Activated CD8-positive, alpha-beta T cell treated with anti-CD3 and anti-CD28 coated beads, Interleukin-2, amount 10 ng/mL, durations not matched to agents 7 days and 5 days (primary cell): ENCODE measurements around the gene SLC23A1. TPM values are rescaled to one million over a fixed set of nuclear protein-coding genes. Genes with fewer than 3 reads are reported as not detected.
"Not testable (repeated sequence)": the region's sequence is repeated elsewhere in the genome, so short reads cannot be mapped to it uniquely, and the experiment has no call there.

Experiments
- ATAC-seq: fragments of 150-1000 bp; cut with Tn5 transposase; one replicate; pipeline ENCODE4 v1.10.0; 2021; ENCODE audit warnings: moderate library complexity
- CTCF ChIA-PET: fragments of 350-600 bp; sonication (Branson Sonifier 250); formaldehyde crosslinking; loops from one replicate; lab custom pipeline; 2021; ENCODE audit warnings: antibody characterized with exemption; lab: Charles Lee
- POLR2A ChIA-PET: fragments of 350-600 bp; sonication (Branson Sonifier 250); formaldehyde crosslinking; loops from one replicate; lab custom pipeline; 2021; ENCODE audit warnings: antibody characterized with exemption; lab: Charles Lee
- DNase-seq: peaks from one replicate; pipeline ENCODE4 v3.0.0-alpha.2; 2020
- H3K27ac Mint-ChIP-seq: one replicate; pipeline ENCODE4 v1.8.0; 2021; ENCODE audit warnings: mild to moderate bottlenecking, mixed read lengths
- H3K27me3 Mint-ChIP-seq: one replicate; pipeline ENCODE4 v1.8.0; 2021; ENCODE audit warnings: low read depth, mixed read lengths
- H3K36me3 Mint-ChIP-seq: one replicate; pipeline ENCODE4 v1.8.0; 2021; ENCODE audit warnings: low read depth, mixed read lengths
- H3K4me1 Mint-ChIP-seq: one replicate; pipeline ENCODE4 v1.8.0; 2021; ENCODE audit warnings: low read depth, mixed read lengths
- H3K4me3 Mint-ChIP-seq: one replicate; pipeline ENCODE4 v1.8.0; 2021; ENCODE audit warnings: mild to moderate bottlenecking, mixed read lengths
- H3K9me3 Mint-ChIP-seq: one replicate; pipeline ENCODE4 v1.8.0; 2022; ENCODE audit warnings: mixed read lengths; ENCODE audit not compliant: insufficient read depth
- total RNA-seq, 2 experiments: library from RNA; stranded (reverse); gene quantifications; one replicate each; pipeline ENCODE4 v1.2.3, GENCODE V29; 2021

Gene SLC23A1
- total RNA-seq, 2 experiments from 2014 or later = 1.2 to 1.5 TPM

DNA sequence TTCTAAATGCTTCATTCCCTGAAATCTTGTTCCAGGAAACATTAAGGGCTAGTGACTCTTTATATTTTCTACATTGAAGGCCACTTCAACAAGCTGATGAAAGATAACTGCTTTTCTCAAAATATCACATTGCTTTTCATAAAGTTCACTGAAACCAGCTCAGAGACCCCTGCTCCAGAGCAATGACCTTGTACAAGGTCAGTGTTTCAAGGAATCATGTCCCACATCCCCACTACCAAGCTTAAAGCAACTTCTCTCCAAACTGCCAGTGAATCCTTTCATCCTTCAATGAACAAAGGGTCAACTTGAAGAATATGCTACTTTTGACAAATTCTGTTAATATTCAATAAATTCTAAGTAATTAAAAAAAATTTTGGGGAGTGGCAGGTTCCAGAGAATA is 32.8 kb upstream of the SLC23A1 start:
- Mint-ChIP-seq H3K9me3 (no peaks in the 10 kb centered on the region), H3K4me1 (peaks cover 58% of the 10 kb centered on the region), H3K4me3 (peak overlapping the region; percentile 34), H3K36me3 (peaks cover 9% of the 10 kb centered on the region), H3K27ac (peak overlapping the region; percentile 80), H3K27me3 (no peaks in the 10 kb centered on the region)
- CTCF ChIA-PET = interaction anchor here (1.1 to 18.4 kb wide), 4 partner anchors 12 to 159 kb away, joined by 3 to 538 read pairs (median 6); partner anchors contain the start of genes PROB1 and SPATA24
- POLR2A ChIA-PET = interaction anchor here (0.8 to 1.8 kb wide), 6 partner anchors 10 to 148 kb away, joined by 3 to 9 read pairs (median 3); partner anchors contain the start of gene MATR3
- ATAC-seq = peak; percentile 28
- DNase-seq = no peak

GRCh38 chr5:139415221-139415861 is 32.2 kb upstream of the SLC23A1 start:
- H3K27me3 Mint-ChIP-seq = no peaks in the 10 kb centered on the region
- DNase-seq = peak; percentile 43

GRCh38 chr5:139414581-139415130 is 31.6 kb upstream of the SLC23A1 start:
- ChIA-PET CTCF (interaction anchor here (0.6 to 18.4 kb wide), 9 partner anchors 8 to 219 kb away, joined by 3 to 538 read pairs (median 4); partner anchors contain the start of gene SPATA24), POLR2A (interaction anchor here (0.9 to 1.6 kb wide), 6 partner anchors 8 to 151 kb away, joined by 3 to 6 read pairs (median 3); partner anchors contain the start of genes PAIP2 and SPATA24)
- no peak for ATAC-seq
- Mint-ChIP-seq H3K4me3 (peak overlapping the region; percentile 32), H3K27ac (peak overlapping the region; percentile 80), H3K27me3 (no peaks in the 10 kb centered on the region), H3K36me3 (peaks cover 9% of the 10 kb centered on the region), H3K9me3 (no peaks in the 10 kb centered on the region), H3K4me1 (peaks cover 58% of the 10 kb centered on the region)
- no peak for DNase-seq

More at GRCh38 chr5:139415221-139415861, 32.2 kb upstream of the SLC23A1 start:
- CTCF ChIA-PET = interaction anchor here (0.6 to 18.4 kb wide), 7 partner anchors 12 to 160 kb away, joined by 3 to 538 read pairs (median 4); partner anchors contain the start of genes PROB1 and SPATA24
- peak; percentile 84 for ATAC-seq
- POLR2A ChIA-PET = interaction anchor here (0.8 to 1.8 kb wide), 8 partner anchors 9 to 151 kb away, joined by 3 to 9 read pairs (median 3); partner anchors contain the start of genes MATR3 and SPATA24
- Mint-ChIP-seq H3K4me3 (peak overlapping the region; percentile 34), H3K27ac (peak overlapping the region; percentile 80), H3K4me1 (peaks cover 58% of the 10 kb centered on the region), H3K9me3 (no peaks in the 10 kb centered on the region), H3K36me3 (peaks cover 9% of the 10 kb centered on the region)

DNA sequence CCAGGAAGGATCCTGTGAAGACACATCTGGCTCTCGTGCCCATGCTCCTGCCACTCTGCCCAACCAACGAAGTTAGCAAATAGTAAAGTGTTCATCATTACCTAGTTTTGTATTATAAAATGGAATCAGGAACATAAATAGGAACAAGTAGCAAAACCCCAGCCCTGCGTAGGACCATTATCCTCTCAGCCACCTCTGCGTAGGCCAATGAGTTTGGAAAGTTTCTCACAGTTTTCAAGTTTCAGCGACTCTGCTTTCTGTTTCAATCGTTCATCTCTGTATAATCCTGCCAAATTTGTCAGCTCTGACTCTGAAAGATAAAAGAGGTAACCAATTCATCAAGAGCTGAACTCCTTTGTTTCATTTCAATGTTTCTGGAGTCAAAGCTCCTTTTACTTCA is 30.9 kb upstream of the SLC23A1 start:
- Mint-ChIP-seq H3K9me3 (no peaks in the 10 kb centered on the region), H3K4me1 (peaks cover 58% of the 10 kb centered on the region), H3K27ac (peak overlapping the region; percentile 30), H3K27me3 (no peaks in the 10 kb centered on the region), H3K36me3 (peaks cover 9% of the 10 kb centered on the region), H3K4me3 (no peak overlapping the region)
- CTCF ChIA-PET = interaction anchor here (0.9 to 18.4 kb wide), 9 partner anchors 9 to 220 kb away, joined by 3 to 538 read pairs (median 3); partner anchors contain the start of genes PAIP2 and SPATA24
- DNase-seq (no peak), ATAC-seq (no peak)
- POLR2A ChIA-PET = interaction anchor here (0.8 to 1.6 kb wide), 7 partner anchors 8 to 152 kb away, joined by 3 to 6 read pairs (median 3); partner anchors contain the start of genes PAIP2 and SPATA24

DNA sequence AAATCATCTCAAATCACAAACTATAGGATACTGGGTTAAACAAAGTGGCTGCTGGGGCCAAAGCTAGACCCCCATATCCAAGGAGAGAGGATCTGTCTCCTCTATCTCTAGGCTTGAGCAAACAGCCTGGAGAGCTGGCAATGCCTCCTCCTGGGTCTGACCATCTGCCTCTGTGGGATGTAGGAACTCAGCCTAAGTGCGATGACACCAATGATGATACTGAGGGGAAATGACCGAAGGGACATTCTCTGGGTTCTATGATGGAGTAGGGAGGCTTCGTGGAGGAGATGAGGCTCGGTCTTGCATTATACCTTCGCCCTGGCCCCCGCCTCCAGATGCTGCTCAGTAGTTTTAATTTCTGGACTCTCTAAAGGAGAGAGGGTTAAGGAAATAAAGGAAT is 30.1 kb upstream of the SLC23A1 start:
- ChIA-PET CTCF (interaction anchor here (1.0 to 18.4 kb wide), 4 partner anchors 9 to 220 kb away, joined by 3 to 538 read pairs (median 3); partner anchors contain the start of genes PAIP2 and SPATA24), POLR2A (interaction anchor here (0.8 kb wide), 1 partner anchor 124 kb away, joined by 3 read pairs; no protein-coding TSS in a partner anchor)
- H3K4me1 Mint-ChIP-seq = peaks cover 51% of the 10 kb centered on the region
- H3K36me3 Mint-ChIP-seq = peaks cover 4% of the 10 kb centered on the region
- DNase-seq (no peak), ATAC-seq (no peak)
- H3K27me3 Mint-ChIP-seq = no peaks in the 10 kb centered on the region
- no peaks in the 10 kb centered on the region for H3K9me3 Mint-ChIP-seq
- H3K27ac Mint-ChIP-seq = no peak overlapping the region
- H3K4me3 Mint-ChIP-seq = no peak overlapping the region

- DNase-seq = no peak
- no peaks in the 10 kb centered on the region for H3K27me3 Mint-ChIP-seq
- ChIA-PET CTCF (interaction anchor here (0.6 to 18.4 kb wide), 5 partner anchors 9 to 154 kb away, joined by 3 to 538 read pairs (median 3); no protein-coding TSS in a partner anchor), POLR2A (interaction anchor here (0.6 kb wide), 2 partner anchors 116 to 759 kb away, joined by 3 to 4 read pairs; no protein-coding TSS in a partner anchor)
- H3K27ac Mint-ChIP-seq = no peak overlapping the region
- H3K36me3 Mint-ChIP-seq = peaks cover 4% of the 10 kb centered on the region
- H3K4me1 Mint-ChIP-seq = peaks cover 49% of the 10 kb centered on the region
- H3K4me3 Mint-ChIP-seq = no peak overlapping the region
- H3K9me3 Mint-ChIP-seq = no peaks in the 10 kb centered on the region
- no peak for ATAC-seq
These were observed 28.1 kb upstream of the SLC23A1 start for GRCh38 chr5:139410993-139411828.

GRCh38 chr5:139410121-139410992 is 27.3 kb upstream of the SLC23A1 start:
- H3K36me3 Mint-ChIP-seq = peaks cover 4% of the 10 kb centered on the region
- H3K27ac Mint-ChIP-seq = no peak overlapping the region
- ChIA-PET POLR2A (interaction anchor here (0.6 kb wide), 1 partner anchor 116 kb away, joined by 4 read pairs; no protein-coding TSS in a partner anchor), CTCF (interaction anchor here (0.6 to 18.4 kb wide), 3 partner anchors 11 to 123 kb away, joined by 3 to 538 read pairs (median 23); no protein-coding TSS in a partner anchor)
- no peaks in the 10 kb centered on the region for H3K27me3 Mint-ChIP-seq
- DNase-seq (no peak), ATAC-seq (no peak)
- H3K9me3 Mint-ChIP-seq = no peaks in the 10 kb centered on the region
- peaks cover 41% of the 10 kb centered on the region for H3K4me1 Mint-ChIP-seq
- H3K4me3 Mint-ChIP-seq = no peak overlapping the region

DNA sequence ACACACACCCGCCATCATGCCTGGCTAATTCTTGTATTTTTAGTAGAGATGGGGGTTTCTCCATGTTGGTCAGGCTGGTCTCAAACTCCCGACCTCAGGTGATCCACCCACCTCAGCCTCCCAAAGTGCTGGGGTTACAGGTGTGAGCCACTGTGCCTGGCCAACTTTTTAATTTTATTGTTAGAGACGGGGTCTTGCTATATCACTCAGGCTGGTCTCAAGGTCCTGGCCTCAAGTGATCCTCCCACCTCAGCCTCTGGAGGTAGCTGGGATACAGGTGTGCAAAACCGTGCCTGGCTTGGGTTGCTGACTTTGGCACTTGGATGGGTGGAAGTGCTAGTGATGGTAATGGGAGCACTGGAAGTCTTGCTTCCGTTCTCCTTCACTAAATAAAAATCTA is 26.0 kb upstream of the SLC23A1 start:
- H3K9me3 Mint-ChIP-seq, POLR2A ChIA-PET, H3K27me3 Mint-ChIP-seq, DNase-seq, H3K4me3 Mint-ChIP-seq, H3K36me3 Mint-ChIP-seq, H3K27ac Mint-ChIP-seq, ATAC-seq: not testable (repeated sequence)
- H3K4me1 Mint-ChIP-seq = peaks cover 34% of the 10 kb centered on the region
- CTCF ChIA-PET = interaction anchor here (3.4 to 18.4 kb wide), 2 partner anchors 12 to 108 kb away, joined by 23 to 538 read pairs; no protein-coding TSS in a partner anchor

- no peak overlapping the region for H3K4me3 Mint-ChIP-seq
- POLR2A ChIA-PET = no interaction called here
- no peak for ATAC-seq
These were observed 25.1 kb upstream of the SLC23A1 start for GRCh38 chr5:139408191-139408590.

DNA sequence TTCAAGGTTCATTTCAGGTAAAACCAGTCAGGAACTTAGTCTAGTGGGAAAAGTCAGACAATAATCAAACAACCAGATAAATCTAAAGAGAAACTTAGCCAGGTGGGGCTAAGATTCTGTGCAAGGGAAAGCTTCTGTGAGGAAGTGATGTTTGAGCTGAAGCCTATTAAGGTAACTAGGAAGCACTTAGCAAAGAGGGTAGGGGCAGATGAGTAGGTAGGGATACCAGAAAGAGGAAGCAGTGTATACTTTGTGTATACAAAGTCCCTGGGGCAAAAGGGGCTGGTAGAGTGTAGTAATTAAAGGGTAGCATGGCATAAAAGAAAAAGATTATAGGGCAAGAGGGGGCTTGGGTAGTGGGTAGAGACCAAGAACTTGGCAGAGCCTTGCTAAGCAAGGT is 24.4 kb upstream of the SLC23A1 start:
- Mint-ChIP-seq H3K27ac (no peak overlapping the region), H3K4me3 (no peak overlapping the region), H3K9me3 (no peaks in the 10 kb centered on the region), H3K36me3 (no peaks in the 10 kb centered on the region), H3K27me3 (no peaks in the 10 kb centered on the region), H3K4me1 (peaks cover 30% of the 10 kb centered on the region)
- CTCF ChIA-PET = interaction anchor here (1.5 to 3.5 kb wide), 3 partner anchors 11 to 14 kb away, joined by 3 to 21 read pairs (median 5); partner anchors contain the start of gene PROB1
- ATAC-seq = no peak
- POLR2A ChIA-PET = interaction anchor here (1.5 kb wide), 1 partner anchor 114 kb away, joined by 4 read pairs; the partner anchor contains the start of gene MATR3
- no peak for DNase-seq

More at GRCh38 chr5:139408191-139408590, 25.1 kb upstream of the SLC23A1 start:
- DNase-seq = no peak
- Mint-ChIP-seq H3K27me3 (no peaks in the 10 kb centered on the region), H3K4me1 (peaks cover 31% of the 10 kb centered on the region), H3K9me3 (no peaks in the 10 kb centered on the region), H3K27ac (no peak overlapping the region), H3K36me3 (no peaks in the 10 kb centered on the region)
- CTCF ChIA-PET = interaction anchor here (1.5 to 18.4 kb wide), 4 partner anchors 11 to 109 kb away, joined by 3 to 538 read pairs (median 13); partner anchors contain the start of gene PROB1
